SK-N-SH treated with all-trans-retinoic acid at 6 μM for 48 hours (cell line): ENCODE measurements around the gene MLPH.

Source experiments
- ATAC-seq: fragments of 200-7000 bp; cut with Tn5 transposase; 3 replicates; pipeline ENCODE4 v1.9.1; 2020; ENCODE audit warnings: mild to moderate bottlenecking, moderate library complexity
- ARNTL ChIP-seq: fragments of 450-650 bp; formaldehyde crosslinking; IDR thresholded peaks from 2 replicates; pipeline ENCODE4 v1.5.0; 2020; ENCODE audit warnings: low read depth, mild to moderate bottlenecking, moderate library complexity, borderline replicate concordance
- BACH2 ChIP-seq: fragments of 250-450 bp; sonication (Bioruptor Pico); IDR thresholded peaks from 2 replicates; pipeline ENCODE4 v1.9.0; 2021; ENCODE audit warnings: mild to moderate bottlenecking, borderline replicate concordance
- CREB5 ChIP-seq: fragments of 250-450 bp; sonication (Bioruptor Pico); IDR thresholded peaks from 2 replicates; pipeline ENCODE4 v1.5.1; 2020; ENCODE audit warnings: low read depth, mild to moderate bottlenecking, moderate library complexity
- CSDC2 ChIP-seq: fragments of 250-450 bp; sonication (Bioruptor Pico); IDR thresholded peaks from 2 replicates; pipeline ENCODE4 v1.5.0; 2020; ENCODE audit warnings: mild to moderate bottlenecking, moderate library complexity
- CSRNP3 ChIP-seq: fragments of 250-450 bp; sonication (Bioruptor Pico); IDR thresholded peaks from 2 replicates; pipeline ENCODE4 v1.5.1; 2021; ENCODE audit warnings: mild to moderate bottlenecking, moderate library complexity
- ESRRG ChIP-seq: fragments of 250-450 bp; sonication (Bioruptor Pico); IDR thresholded peaks from 2 replicates; pipeline ENCODE4 v1.6.1; 2021; ENCODE audit warnings: mild to moderate bottlenecking
- OSR1 ChIP-seq: fragments of 250-450 bp; sonication (Bioruptor Pico); IDR thresholded peaks from 2 replicates; pipeline ENCODE4 v1.8.0; 2022; ENCODE audit warnings: moderate library complexity, mild to moderate bottlenecking, inconsistent platforms
- PATZ1 ChIP-seq: fragments of 250-450 bp; sonication (Bioruptor Pico); IDR thresholded peaks from 2 replicates; pipeline ENCODE4 v1.8.0; 2020; ENCODE audit warnings: mild to moderate bottlenecking, moderate library complexity, borderline replicate concordance
- RARB ChIP-seq: fragments of 250-450 bp; sonication (Bioruptor Pico); IDR thresholded peaks from 2 replicates; pipeline ENCODE4 v1.8.0; 2021; ENCODE audit warnings: mild to moderate bottlenecking, moderate library complexity
- SNAI2 ChIP-seq: fragments of 250-450 bp; sonication (Bioruptor Pico); IDR thresholded peaks from 2 replicates; pipeline ENCODE4 v1.5.0; 2020; ENCODE audit warnings: mild to moderate bottlenecking, moderate library complexity
- TCF4 ChIP-seq: fragments of 250-450 bp; sonication (Bioruptor Pico); IDR thresholded peaks from 2 replicates; pipeline ENCODE4 v1.8.0; 2021; ENCODE audit warnings: mild to moderate bottlenecking, moderate library complexity, borderline replicate concordance
- TSHZ2 ChIP-seq: fragments of 250-450 bp; sonication (Bioruptor Pico); IDR thresholded peaks from 2 replicates; pipeline ENCODE4 v1.5.0; 2020; ENCODE audit warnings: mild to moderate bottlenecking, moderate library complexity
- ZC3H10 ChIP-seq: fragments of 250-450 bp; sonication (Bioruptor Pico); IDR thresholded peaks from 2 replicates; pipeline ENCODE4 v1.5.1; 2021; ENCODE audit warnings: mild to moderate bottlenecking, moderate library complexity
- ZFP3 ChIP-seq: fragments of 250-450 bp; sonication (Bioruptor Pico); IDR thresholded peaks from 2 replicates; pipeline ENCODE4 v1.5.0; 2020; ENCODE audit warnings: mild to moderate bottlenecking, moderate library complexity
- ZFP30 ChIP-seq: fragments of 450-650 bp; formaldehyde crosslinking; IDR thresholded peaks from 2 replicates; pipeline ENCODE4 v1.5.0; 2022; ENCODE audit warnings: mild to moderate bottlenecking, moderate library complexity
- ZNF565 ChIP-seq: fragments of 450-650 bp; formaldehyde crosslinking; conservative IDR thresholded peaks from 2 replicates; pipeline ENCODE4 v1.5.0; 2020; ENCODE audit warnings: low read depth, mild to moderate bottlenecking, moderate library complexity
- ZNF70 ChIP-seq: fragments of 450-650 bp; formaldehyde crosslinking; IDR thresholded peaks from 2 replicates; pipeline ENCODE4 v1.5.0; 2020; ENCODE audit warnings: mild to moderate bottlenecking, moderate library complexity
- ZNF8 ChIP-seq: fragments of 450-650 bp; formaldehyde crosslinking; IDR thresholded peaks from 2 replicates; pipeline ENCODE4 v1.5.0; 2020; ENCODE audit warnings: mild to moderate bottlenecking, moderate library complexity

The MLPH gene

GRCh38 chr2:237485844-237486243 is 1.2 kb upstream of the MLPH start:
- no peak for TF ChIP-seq ZC3H10
- TF ChIP-seq CSDC2 (CRISPR knock-in tag) = no peak
- TF ChIP-seq ESRRG = no peak
- TF ChIP-seq ARNTL = no peak
- no peak for TF ChIP-seq TCF4 (CRISPR knock-in tag)
- no peak for TF ChIP-seq PATZ1 (CRISPR knock-in tag)
- no peak for TF ChIP-seq RARB
- TF ChIP-seq TSHZ2 (CRISPR knock-in tag) = no peak
- no peak for TF ChIP-seq CSRNP3 (CRISPR knock-in tag)
- ATAC-seq = no peak

GRCh38 chr2:237486334-237486818 is 675 bp upstream of the MLPH start:
- no peak for TF ChIP-seq ZFP3 (CRISPR knock-in tag)
- no peak for TF ChIP-seq CREB5
- no peak for TF ChIP-seq ZNF565 (CRISPR knock-in tag)
- TF ChIP-seq TCF4 (CRISPR knock-in tag) = no peak
- no peak for TF ChIP-seq BACH2 (CRISPR knock-in tag)
- no peak for TF ChIP-seq CSRNP3 (CRISPR knock-in tag)
- TF ChIP-seq ZFP30 (CRISPR knock-in tag) = no peak
- no peak for TF ChIP-seq ZNF8 (CRISPR knock-in tag)
- no peak for TF ChIP-seq SNAI2
- TF ChIP-seq PATZ1 (CRISPR knock-in tag) = no peak
- TF ChIP-seq ZNF70 = no peak
- TF ChIP-seq ESRRG = no peak
- no peak for TF ChIP-seq ZC3H10
- no peak for TF ChIP-seq TSHZ2 (CRISPR knock-in tag)
- TF ChIP-seq OSR1 = no peak
- peak; percentile 38 for ATAC-seq
